ENCODE data around the gene CPTP. TPM values are rescaled to one million over a fixed set of nuclear protein-coding genes. Genes with fewer than 3 reads are reported as not detected.

The CPTP gene
- total RNA-seq = 36.1 TPM

DNA sequence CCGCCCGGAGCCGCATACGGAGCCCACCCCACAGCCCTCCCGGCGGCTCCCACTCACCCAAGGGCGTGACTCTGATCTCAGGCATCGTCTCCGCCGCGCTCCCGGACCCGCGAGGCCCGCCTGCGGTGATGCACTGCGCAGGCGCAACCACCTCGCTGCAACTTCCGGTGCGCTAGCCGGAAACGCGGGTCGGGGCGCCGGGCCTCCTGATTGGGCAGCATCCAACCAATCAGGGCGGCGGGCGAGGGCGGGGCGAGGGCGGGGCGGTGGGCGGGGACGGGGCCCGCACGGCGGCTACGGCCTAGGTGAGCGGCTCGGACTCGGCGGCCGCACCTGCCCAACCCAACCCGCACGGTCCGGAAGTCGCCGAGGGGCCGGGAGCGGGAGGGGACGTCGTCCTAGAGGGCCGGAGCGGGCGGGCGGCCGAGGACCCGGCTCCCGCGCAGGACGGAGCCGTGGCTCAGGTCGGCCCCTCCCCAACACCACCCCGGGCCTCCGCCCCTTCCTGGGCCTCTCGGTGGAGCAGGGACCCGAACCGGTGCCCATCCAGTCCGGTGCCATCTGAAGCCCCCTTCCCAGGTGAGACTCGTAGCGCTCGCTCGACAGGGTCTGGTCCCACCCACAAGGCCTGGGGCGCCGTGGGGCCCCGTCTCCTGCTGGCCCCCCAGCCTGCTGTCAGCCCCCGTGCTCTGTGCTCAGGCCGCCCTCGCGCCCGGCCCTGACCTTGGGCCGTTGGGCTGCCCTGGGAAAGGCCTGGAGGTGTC, at the start of gene CPTP, which contains the start of gene INTS11:
Gene CPTP (plus strand): TSS at position 279 of the 764 bp plus-strand sequence. CDS start 2,109 bp downstream, outside the sequence.
Gene INTS11 (minus strand): TSS at position 137 of the 764 bp plus-strand sequence. CDS start 52 bp downstream, at position 85.
- peak; percentile 95 for DNase-seq (ENCODE audit: low spot score)

DNA sequence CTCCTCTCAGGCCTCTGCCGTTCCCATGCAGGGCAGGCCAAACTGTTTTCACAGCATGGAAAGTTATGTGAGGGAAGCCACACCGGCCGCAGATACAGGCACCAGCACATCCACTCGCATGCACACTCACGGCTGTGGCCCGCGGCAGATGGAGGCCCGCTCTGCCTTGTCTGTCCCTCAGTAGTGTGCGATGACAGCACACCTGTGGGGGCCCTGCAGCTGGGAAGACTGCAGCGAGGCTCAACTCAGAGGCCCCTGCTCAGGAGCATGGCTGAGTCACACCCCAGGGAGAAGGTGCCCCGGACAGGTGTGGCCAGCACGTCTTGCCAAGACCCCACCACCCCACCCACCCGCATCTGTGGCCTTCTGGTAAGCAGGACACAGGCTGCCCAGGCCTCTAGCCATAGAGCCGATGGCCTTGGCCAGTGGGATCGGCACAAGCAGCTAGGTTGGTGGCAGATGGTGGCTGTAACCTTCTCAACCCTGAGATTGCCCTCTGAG, 49.6 kb upstream of the CPTP start:
- DNase-seq (ENCODE audit: low spot score) = no peak

DNA sequence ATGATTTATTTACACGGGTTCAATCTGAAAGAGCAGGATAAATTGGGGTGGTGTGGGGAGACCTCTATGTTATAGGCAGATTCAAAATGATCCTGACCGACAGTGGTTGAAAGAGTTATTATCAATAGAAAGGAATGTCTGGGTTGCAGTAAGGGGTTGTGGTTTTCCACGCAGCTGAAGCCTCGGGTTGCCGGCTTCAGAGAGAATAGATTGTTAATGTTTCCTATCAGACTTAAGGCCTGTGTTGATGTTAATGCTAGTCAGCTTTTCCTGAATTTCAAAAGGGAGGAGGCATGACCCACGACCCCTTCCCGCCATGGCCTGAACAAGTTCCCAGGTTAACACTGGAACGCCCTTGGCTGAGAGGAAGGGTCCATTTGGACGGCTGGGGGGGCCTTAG, 48.8 kb upstream of the CPTP start:
- no peak for DNase-seq (ENCODE audit: low spot score)

DNA sequence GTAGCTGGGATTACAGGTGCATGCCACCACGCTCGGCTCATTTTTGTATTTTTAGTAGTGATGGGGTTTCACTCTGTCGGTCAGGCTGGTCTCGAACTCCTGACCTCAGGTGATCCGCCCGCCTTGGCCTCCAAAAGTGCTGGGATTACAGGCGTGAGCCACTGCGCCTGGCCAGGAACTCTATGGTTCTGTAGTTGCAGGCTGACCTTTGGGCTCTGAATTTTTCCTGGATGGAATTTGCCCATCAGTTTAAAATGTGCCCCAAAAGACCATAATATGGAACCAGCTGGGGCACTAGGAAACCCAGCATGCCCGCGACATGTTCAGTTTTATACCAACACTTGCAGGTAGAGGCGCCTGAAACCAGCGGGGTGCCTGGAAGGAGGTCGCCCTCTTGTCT, 46.0 kb upstream of the CPTP start:
- no peak for DNase-seq (ENCODE audit: low spot score)

DNA sequence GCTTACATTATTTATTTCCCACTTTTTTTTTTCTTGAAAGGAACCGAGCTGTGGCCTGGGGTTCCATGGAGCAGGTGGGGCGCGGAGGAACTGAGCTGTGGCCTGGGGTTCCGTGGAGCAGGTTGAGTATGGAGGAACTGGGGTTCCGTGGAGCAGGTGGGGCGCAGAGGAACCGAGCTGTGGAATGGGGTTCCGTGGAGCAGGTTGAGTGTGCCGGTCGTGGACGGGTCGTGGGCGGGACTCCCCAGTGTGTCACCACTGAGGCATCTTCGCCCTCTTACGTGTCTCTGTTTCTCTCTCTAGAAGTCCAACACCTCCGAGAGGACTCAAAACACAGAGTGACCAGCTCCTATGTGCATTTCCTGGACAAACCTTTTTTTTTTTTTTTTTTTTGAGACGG, 45.6 kb upstream of the CPTP start:
- no peak for DNase-seq (ENCODE audit: low spot score)

DNA sequence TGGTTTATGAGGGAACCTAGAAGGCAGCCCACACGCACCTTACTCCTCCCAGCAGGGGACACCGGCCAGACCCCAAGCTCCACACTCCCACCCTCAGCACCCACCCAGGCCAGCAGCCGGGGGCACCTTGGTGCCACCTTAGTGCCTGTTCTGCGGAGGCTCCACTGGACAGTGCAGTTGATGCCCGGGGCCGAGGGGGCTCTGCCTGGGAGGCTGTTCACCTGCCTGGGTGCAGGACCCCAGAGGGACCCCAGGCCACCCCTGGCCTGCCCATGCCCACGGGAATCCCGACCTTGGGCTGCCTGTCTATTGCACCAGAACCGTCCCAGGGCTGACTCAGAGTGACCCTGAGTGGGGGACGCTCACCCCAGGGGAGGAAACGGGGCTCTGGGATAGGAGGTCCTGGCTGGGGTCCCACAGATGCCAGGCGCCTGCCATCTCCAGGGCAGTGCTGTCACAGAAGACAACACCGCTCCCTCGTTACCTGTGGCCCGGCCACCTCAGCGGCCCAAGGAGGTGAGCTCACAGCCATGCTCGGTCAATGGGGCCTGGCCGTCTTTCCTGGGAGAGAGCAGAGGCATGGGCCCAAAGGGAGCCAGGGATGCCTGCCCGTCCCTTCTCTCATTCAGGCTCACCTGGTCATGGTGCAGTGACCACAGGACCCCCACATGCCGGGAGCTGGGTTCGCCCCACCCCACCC, 43.7 kb upstream of the CPTP start:
- DNase-seq (ENCODE audit: low spot score) = no peak

DNA sequence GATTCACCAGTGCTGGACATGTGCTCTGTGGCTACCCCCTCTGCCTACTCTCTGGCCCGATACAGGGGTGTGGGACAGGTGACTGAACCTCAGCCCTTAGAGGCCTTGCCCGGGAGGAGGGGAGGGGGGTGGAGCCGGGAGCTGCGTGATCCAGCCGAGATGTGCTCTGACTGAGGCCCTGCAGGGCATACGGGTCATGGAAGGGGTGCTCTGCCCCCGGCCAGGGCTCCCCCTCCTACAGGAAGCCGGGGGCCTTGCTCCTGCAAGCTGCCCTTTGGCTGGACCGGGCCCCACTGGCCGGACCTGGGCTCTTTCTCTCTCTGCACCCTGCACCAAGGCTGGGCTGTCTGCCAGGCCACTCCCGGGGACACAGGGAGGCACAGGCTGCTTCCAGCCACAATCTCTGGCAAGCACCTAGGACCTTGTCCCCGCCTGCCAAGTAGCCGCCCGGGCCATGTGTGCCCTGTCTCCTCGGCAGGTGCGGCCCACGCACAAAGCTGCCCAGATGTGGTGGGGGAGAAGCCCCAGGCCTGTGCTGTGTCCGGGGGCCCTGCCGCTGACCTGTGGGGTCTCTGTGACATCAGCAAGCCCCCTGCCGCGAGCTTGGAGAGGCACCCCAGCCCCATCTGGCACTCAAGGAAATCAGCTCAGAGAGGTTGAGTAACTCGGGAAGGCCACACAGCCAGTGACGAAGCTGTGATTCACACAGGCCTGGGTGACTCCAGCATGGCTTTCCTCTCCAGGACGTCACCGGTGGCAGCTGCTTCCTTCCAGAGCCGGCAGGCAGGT, 42.9 kb upstream of the CPTP start:
- peak; percentile 86 for DNase-seq (ENCODE audit: low spot score)

DNA sequence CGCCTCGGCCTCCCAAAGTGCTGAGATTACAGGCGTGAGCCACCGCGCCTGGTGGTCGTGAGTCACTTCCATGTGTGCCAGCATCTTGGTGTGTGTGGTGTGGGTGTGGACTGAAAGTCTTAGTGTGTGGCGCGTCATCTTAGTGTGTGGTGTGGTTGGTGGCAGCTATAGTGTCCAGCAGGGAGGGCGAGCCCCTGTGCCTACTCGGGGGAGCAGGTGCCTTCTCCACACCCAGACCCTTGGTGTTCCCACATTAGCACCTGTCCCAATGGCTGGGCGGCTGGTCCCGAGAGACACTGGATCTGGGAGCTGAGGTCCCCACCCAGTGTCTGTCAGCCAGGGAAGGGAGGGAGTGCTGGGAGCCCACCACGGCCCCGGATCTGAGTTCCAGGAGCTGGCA, 41.6 kb upstream of the CPTP start:
- no peak for DNase-seq (ENCODE audit: low spot score)

DNA sequence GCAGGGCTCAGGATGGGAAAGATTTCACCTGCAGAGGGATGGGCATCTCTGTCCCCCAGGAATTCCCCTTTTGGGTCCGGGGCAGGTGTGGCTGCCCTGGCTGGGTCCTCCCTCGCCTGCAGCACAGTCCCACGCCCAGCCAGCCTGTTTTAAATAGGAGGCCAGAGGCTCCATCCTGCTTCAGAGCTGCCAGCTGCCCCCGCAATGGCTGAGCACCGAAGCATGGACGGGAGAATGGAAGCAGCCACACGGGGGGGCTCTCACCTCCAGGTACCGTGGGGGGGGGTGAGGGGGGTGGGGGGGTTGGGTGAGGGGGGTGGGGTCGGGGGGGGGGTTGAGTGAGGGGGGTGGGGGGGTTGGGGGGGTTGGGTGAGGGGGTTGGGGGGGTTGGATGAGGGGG, 40.8 kb upstream of the CPTP start:
- no peak for DNase-seq (ENCODE audit: low spot score)

DNA sequence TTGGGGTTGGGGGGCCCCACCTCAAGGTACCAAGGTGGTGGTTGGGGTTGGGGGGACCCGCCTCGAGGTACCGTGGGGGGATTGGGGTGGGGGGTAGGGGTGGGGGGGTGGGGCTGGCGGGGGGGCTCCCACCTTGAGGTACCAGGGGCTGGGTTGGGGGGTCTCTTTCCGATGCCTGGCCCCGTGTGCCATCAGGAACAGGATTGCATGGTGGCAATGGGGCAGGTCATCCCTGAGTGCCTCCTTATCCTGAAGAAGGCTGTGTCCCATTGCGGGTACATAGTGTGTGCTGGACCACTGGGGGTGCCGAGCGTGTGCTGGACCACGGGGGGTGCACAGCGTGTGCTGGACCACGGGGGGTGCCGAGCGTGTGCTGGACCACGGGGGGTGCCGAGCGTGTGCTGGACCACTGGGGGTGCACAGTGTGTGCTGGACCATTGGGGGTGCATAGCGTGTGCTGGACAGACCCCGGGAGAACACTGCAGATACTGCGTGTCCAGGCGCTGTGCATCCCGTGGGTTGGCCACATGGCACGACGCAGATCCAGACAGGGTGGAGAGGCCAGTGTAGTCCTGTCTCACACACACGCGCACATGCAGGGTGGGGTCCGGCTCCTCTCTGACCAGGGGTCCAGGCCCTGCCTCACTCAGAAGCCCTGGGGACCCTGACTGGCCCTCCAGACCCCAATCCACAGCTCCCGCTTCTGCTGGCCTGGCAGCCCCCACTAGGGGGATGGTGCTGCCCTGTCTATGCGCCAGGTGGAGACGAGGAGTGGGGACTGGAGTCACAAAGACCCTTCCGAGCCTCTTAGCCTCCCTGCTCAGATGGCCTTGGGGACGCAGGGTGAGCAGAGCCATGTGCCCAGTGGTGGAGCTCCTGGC, 40.1 kb upstream of the CPTP start:
- no peak for DNase-seq (ENCODE audit: low spot score)

DNA sequence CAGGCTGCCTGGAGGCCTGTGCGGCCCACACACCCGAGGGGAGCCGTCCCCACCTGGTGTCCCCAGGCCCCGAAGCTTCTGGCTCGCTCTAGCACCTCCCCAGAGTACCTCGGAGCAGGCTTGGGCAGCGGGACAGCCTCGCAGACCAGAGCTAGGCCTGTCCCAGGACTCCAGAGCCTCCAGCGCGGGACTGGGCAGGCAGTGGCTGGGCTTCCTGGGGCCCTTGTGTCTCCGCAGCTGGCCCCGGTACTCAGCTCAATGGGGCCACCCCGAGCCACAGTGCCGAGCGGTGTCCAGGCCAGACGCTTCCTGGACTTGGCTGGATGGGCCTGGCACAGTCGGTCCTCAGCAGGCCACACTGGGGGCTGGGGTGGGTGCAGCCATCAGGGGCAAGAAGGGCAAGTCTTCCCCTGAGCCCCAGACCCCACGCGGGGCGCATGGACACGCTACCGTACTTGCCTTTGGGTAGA, 39.5 kb upstream of the CPTP start:
- DNase-seq (ENCODE audit: low spot score) = no peak

DNA sequence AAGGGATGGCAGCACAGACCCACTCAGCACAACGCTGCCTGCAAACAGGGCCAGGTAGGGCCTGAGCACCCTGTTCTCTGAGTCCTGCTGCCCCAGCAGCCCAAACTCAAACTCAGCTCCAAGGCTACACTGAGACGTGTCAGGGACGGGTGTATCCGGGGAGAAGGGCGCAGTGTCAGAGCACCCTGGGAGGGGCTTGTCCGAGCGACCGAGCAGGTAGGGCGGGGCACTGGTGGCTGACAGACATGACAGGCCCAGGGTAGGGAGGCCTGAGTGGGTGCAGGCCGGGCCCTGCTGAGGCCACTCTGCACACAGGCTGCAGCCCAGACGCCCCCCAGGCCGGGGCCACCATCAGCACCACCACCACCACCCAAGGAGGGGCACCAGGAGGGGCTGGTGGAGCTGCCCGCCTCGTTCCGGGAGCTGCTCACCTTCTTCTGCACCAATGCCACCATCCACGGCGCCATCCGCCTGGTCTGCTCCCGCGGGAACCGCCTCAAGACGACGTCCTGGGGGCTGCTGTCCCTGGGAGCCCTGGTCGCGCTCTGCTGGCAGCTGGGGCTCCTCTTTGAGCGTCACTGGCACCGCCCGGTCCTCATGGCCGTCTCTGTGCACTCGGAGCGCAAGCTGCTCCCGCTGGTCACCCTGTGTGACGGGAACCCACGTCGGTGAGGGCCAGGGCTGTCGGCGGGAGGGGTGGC, 38.8 kb upstream of the CPTP start:
- DNase-seq (ENCODE audit: low spot score) = no peak

DNA sequence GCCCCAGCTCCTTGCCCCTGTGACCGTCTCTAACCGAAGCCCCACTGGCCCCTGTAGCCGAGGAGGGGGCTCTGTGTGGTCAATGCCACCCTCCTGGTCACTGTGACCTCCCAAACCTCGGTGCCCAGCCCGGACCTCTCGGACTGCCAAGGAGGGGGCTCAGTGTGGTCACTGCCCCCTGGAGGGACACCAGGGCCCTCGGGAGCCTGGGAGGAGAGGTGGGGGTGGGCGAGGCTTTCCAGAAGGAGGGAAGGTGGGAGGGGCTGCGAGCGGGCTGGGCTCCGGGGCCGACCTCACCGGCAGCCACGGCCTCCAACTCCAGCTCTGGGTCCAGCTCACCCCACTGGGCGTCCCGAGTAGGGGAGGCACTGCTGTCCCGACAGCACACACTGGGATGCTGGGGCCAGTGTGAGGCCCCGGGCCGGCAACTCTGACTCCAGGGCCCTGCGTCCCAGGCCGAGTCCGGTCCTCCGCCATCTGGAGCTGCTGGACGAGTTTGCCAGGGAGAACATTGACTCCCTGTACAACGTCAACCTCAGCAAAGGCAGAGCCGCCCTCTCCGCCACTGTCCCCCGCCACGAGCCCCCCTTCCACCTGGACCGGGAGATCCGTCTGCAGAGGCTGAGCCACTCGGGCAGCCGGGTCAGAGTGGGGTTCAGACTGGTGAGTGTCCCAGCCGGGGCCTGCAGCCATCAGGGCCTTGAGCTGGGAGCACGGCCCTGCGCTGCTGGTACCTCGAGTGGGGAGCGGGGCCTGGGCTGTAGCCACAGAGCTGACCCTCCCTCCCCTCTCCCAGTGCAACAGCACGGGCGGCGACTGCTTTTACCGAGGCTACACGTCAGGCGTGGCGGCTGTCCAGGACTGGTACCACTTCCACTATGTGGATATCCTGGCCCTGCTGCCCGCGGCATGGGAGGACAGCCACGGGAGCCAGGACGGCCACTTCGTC, 38.0 kb upstream of the CPTP start:
- no peak for DNase-seq (ENCODE audit: low spot score)

DNA sequence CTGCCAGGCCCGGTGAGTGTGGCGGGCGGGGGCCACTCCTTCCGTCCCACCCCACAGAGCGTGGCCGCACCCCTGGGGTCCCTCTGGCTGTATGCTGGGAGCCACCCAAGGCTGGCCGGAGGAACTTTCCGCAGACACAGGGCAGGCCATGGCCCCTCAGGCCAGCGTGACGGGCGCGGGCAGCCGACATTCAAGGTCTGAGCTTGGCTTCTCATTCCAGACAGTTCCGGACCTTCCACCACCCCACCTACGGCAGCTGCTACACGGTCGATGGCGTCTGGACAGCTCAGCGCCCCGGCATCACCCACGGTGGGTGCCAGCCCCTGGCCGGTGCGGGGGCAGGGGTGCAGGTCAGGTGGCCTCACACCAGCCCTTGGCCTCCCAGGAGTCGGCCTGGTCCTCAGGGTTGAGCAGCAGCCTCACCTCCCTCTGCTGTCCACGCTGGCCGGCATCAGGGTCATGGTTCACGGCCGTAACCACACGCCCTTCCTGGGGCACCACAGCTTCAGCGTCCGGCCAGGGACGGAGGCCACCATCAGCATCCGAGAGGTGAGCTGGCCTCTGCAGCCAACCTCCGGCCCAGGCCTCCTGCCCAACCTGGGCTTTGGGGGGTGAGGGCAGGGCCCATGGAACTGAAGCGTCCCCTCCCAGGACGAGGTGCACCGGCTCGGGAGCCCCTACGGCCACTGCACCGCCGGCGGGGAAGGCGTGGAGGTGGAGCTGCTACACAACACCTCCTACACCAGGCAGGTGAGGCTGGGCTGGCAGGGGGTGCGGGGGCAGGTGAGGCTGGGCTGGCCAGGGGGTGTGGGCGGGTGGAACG, 37.1 kb upstream of the CPTP start:
- DNase-seq (ENCODE audit: low spot score) = no peak

DNA sequence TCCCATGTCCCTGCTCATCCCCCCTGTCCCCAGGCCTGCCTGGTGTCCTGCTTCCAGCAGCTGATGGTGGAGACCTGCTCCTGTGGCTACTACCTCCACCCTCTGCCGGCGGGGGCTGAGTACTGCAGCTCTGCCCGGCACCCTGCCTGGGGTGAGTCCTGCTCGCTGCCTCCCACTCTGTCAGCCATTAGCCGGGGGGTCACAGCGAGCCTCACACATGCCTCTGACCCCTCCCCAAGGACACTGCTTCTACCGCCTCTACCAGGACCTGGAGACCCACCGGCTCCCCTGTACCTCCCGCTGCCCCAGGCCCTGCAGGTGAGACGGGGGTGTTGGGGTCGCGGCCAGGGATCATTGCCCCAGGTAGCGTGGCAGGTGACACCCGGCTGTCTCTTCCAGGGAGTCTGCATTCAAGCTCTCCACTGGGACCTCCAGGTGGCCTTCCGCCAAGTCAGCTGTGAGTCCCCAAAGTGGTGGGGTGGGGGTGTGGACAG, 34.3 kb upstream of the CPTP start:
- DNase-seq (ENCODE audit: low spot score) = peak; percentile 56

DNA sequence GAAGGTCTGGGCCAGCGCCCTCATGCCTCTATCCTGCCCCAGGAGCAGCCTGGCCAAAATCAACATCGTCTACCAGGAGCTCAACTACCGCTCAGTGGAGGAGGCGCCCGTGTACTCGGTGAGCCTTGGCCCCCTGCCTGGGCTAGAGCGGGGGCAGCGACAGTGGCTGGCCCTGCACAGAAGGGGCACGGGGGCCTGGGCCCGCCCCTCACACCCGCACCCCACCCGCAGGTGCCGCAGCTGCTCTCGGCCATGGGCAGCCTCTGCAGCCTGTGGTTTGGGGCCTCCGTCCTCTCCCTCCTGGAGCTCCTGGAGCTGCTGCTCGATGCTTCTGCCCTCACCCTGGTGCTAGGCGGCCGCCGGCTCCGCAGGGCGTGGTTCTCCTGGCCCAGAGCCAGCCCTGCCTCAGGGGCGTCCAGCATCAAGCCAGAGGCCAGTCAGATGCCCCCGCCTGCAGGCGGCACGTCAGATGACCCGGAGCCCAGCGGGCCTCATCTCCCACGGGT, 33.5 kb upstream of the CPTP start:
- DNase-seq (ENCODE audit: low spot score) = no peak

DNA sequence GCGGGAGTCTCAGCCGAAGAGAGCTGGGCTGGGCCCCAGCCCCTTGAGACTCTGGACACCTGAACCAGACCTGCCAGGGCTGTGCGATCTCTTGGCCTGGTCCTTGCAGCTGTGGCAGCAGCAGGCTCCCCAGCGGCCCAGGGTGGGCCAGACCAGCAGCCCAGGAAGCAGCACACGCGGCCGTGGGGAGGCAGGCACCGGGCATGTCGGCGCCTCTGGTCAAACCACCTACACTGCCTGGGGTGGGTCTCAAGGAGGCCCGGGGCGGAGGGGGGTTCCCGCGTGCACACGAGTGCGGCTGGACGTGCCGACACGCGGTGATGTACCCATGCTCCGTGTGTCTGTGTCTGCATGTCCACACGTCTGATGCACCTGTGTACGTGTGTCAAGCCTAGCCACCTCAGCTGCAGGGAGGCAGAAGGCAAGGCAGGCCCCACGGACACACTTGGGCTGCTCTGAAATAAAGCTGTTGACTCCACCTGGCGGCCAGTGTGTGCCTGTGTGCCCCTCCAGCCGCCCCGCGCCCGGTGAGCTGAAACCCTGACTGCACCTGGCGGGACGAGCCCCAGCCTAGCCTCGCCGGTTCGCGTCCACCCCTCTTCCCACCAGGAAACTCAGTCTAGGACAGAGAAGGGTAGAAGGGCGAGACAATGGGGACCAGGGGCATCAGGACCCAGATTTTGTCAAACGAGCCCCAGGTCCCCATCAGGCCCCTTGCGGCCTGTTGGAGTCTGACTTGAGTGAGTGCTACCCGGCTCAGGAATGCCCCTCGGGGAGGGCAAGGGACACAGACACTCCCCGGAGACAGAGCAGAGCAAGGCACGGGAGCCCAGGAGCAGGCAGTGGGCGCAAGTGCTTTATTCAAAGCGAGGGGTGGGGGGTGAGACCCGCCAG, 32.8 kb upstream of the CPTP start:
- peak; percentile 79 for DNase-seq (ENCODE audit: low spot score)
